WTC11 (cell line): ENCODE results near the gene TMEM40.

ENCODE experiments used
- ATF3 ChIP-seq: sonication (generic); formaldehyde crosslinking; conservative IDR thresholded peaks from 2 replicates; pipeline ENCODE4 v1.8.1; 2022; ENCODE audit warnings: mild to moderate bottlenecking, missing genetic modification reagents
- CBFB ChIP-seq: sonication (generic); formaldehyde crosslinking; IDR thresholded peaks from 2 replicates; pipeline ENCODE4 v1.8.1; 2022; ENCODE audit warnings: mild to moderate bottlenecking, low read depth, missing genetic modification reagents
- CTCF ChIP-seq: fragments of 200-600 bp; IDR thresholded peaks from 2 replicates; pipeline ENCODE4 v1.8.0; 2022; ENCODE audit warnings: antibody characterized with exemption
- SMAD3 ChIP-seq: sonication (generic); formaldehyde crosslinking; IDR thresholded peaks from 2 replicates; pipeline ENCODE4 v1.8.0; 2022; ENCODE audit warnings: missing genetic modification reagents, mild to moderate bottlenecking, borderline replicate concordance
- TF ChIP-seq, protein P1 (sequence below): sonication (generic); formaldehyde crosslinking; IDR thresholded peaks from 2 replicates; pipeline ENCODE4 v1.8.0; 2022; ENCODE audit warnings: mild to moderate bottlenecking, missing genetic modification reagents
- TF ChIP-seq, protein P2 (sequence below): sonication (generic); formaldehyde crosslinking; IDR thresholded peaks from 2 replicates; pipeline ENCODE4 v1.8.0; 2022; ENCODE audit warnings: mild to moderate bottlenecking, missing genetic modification reagents
- TF ChIP-seq, protein P3 (sequence below): sonication (generic); formaldehyde crosslinking; IDR thresholded peaks from 2 replicates; pipeline ENCODE4 v1.8.0; 2022; ENCODE audit warnings: mild to moderate bottlenecking, missing genetic modification reagents

DNA sequence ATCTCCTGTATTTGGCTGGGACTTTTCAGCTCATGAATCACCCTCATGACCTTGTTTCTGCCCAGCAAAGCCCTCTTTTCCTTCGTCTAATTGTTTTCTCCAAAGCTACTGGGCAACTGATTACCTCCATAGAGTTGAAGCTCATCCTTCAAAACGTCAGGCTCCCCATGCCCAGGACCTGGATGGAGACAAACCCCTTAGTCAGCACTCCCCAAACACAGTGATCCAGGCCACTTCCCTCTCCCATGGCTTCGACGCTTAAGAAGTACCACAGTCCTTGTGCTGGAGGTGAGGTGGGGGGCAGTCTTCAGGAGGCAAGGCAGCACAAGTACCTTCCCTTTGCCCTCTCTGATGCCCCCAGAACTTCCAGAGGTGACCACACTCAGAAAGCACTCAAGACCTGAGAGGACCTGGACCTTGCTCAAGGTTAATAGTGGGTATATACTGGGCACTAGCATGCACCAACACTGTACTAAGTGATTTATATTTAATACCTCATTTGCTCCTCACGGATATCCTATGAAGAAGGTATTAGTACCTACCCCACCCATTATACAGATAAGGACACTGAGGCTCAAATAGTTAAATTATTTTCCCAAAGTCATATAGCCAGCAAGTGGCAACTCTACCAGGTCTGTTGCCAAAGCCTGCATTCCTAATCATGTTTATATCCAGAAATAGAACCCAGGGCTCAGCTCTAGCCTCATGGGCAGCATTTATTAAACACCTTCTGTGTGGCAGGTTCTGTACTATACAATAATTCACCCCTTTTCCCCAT is 16.5 kb downstream of the TMEM40 start:
- TF ChIP-seq ATF3 (CRISPR knock-in tag), result no peak
- TF ChIP-seq, protein P1, sequence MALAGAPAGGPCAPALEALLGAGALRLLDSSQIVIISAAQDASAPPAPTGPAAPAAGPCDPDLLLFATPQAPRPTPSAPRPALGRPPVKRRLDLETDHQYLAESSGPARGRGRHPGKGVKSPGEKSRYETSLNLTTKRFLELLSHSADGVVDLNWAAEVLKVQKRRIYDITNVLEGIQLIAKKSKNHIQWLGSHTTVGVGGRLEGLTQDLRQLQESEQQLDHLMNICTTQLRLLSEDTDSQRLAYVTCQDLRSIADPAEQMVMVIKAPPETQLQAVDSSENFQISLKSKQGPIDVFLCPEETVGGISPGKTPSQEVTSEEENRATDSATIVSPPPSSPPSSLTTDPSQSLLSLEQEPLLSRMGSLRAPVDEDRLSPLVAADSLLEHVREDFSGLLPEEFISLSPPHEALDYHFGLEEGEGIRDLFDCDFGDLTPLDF, result no peak
- no peak for TF ChIP-seq CTCF
- no peak for TF ChIP-seq CBFB (CRISPR knock-in tag)
- TF ChIP-seq, protein P2, sequence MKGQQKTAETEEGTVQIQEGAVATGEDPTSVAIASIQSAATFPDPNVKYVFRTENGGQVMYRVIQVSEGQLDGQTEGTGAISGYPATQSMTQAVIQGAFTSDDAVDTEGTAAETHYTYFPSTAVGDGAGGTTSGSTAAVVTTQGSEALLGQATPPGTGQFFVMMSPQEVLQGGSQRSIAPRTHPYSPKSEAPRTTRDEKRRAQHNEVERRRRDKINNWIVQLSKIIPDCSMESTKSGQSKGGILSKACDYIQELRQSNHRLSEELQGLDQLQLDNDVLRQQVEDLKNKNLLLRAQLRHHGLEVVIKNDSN (CRISPR knock-in tag), result no peak
- TF ChIP-seq, protein P3, sequence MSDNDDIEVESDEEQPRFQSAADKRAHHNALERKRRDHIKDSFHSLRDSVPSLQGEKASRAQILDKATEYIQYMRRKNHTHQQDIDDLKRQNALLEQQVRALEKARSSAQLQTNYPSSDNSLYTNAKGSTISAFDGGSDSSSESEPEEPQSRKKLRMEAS (CRISPR knock-in tag), result no peak
- no peak for TF ChIP-seq SMAD3 (CRISPR knock-in tag)
